ENCODE results near the gene CBLL2.

DNA sequence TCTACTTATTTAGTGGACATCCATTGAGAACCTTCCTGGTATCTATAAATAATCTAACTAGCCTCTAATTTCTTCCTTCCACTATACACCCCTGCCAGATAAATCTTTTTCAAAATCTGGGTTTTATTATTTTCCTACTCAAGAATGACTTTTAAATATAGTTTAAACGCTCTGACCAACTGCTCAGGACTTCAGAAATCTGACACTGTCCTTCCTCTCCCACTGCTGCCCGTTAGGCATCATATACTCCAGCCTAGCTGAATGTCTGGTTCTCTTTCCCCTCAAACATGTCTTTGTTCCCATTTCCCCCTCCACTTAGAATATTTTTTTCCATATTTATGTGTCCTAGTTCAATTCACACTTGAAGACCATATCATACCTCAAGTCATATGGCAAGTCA is 35.2 kb upstream of the CBLL2 start:
- TF ChIP-seq, protein P1, sequence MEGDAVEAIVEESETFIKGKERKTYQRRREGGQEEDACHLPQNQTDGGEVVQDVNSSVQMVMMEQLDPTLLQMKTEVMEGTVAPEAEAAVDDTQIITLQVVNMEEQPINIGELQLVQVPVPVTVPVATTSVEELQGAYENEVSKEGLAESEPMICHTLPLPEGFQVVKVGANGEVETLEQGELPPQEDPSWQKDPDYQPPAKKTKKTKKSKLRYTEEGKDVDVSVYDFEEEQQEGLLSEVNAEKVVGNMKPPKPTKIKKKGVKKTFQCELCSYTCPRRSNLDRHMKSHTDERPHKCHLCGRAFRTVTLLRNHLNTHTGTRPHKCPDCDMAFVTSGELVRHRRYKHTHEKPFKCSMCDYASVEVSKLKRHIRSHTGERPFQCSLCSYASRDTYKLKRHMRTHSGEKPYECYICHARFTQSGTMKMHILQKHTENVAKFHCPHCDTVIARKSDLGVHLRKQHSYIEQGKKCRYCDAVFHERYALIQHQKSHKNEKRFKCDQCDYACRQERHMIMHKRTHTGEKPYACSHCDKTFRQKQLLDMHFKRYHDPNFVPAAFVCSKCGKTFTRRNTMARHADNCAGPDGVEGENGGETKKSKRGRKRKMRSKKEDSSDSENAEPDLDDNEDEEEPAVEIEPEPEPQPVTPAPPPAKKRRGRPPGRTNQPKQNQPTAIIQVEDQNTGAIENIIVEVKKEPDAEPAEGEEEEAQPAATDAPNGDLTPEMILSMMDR (IDR thresholded peaks at IDR 0.05), result no peak
- TF ChIP-seq POLR2A (IDR thresholded peaks at IDR 0.05), result no peak

All from body of pancreas (tissue), 4 donors.